Ovary (tissue), 3 donors: ENCODE data around the gene LILRA1.

ENCODE experiments used
- POLR2A ChIP-seq: fragments of 450-650 bp; IDR thresholded peaks from one replicate; pipeline ENCODE4 v1.6.1; 2017; ENCODE audit warnings: antibody characterized with exemption, mild to moderate bottlenecking, moderate library complexity
- TF ChIP-seq, protein P1 (sequence below), 3 donors: fragments of 450-650 bp in 2 of 3; fragments of 200-600 bp in 1 of 3; IDR thresholded peaks; one replicate each; pipeline versions ENCODE4 v1.5.1 to v1.8.0; 2016 to 2022; ENCODE audit warnings: antibody characterized with exemption in 3 of 3, mild to moderate bottlenecking in 1 of 3
- donor health status: DM: no; HTN: no; CAD: no.

- TF ChIP-seq, protein P1, sequence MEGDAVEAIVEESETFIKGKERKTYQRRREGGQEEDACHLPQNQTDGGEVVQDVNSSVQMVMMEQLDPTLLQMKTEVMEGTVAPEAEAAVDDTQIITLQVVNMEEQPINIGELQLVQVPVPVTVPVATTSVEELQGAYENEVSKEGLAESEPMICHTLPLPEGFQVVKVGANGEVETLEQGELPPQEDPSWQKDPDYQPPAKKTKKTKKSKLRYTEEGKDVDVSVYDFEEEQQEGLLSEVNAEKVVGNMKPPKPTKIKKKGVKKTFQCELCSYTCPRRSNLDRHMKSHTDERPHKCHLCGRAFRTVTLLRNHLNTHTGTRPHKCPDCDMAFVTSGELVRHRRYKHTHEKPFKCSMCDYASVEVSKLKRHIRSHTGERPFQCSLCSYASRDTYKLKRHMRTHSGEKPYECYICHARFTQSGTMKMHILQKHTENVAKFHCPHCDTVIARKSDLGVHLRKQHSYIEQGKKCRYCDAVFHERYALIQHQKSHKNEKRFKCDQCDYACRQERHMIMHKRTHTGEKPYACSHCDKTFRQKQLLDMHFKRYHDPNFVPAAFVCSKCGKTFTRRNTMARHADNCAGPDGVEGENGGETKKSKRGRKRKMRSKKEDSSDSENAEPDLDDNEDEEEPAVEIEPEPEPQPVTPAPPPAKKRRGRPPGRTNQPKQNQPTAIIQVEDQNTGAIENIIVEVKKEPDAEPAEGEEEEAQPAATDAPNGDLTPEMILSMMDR (IDR thresholded peaks at IDR 0.05): no peak
- TF ChIP-seq POLR2A: no peak
These were observed 16.1 kb upstream of the LILRA1 start for GRCh38 chr19:54577334-54577733.
